ENCODE data around the gene FCSK. TPM values are rescaled to one million over a fixed set of nuclear protein-coding genes. Genes with fewer than 3 reads are reported as not detected.

The FCSK gene
- total RNA-seq, 2 experiments from 2014 or later: 8.7 to 9.6 TPM

DNA sequence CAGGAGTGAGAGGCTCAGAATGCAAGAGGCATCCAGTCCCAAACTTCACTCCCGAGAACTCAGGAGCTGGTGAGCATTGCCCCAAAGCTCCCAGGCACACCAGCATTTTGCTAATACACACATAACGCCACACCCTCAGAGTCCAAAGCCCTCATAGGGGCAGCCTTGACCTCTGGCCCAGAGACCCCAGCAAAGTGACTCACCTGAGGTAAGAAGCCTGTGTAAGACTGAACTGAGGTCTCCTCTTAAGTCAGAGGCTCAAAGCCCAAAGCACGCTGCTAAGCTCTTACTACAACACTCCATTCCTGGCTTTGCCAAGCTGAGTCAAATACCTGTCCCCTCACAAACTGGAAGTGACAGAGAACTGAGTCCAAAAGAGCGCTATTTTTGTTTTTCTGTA lies 31.9 kb upstream of the FCSK start:
- Mint-ChIP-seq H3K9me3 (no peaks in the 10 kb centered on the region), H3K27ac (peak overlapping the region; percentile 57), H3K36me3 (peaks cover 13% of the 10 kb centered on the region), H3K27me3 (no peaks in the 10 kb centered on the region), H3K4me3 (no peak overlapping the region), H3K4me1 (peaks cover 55% of the 10 kb centered on the region)
- no peak for DNase-seq

DNA sequence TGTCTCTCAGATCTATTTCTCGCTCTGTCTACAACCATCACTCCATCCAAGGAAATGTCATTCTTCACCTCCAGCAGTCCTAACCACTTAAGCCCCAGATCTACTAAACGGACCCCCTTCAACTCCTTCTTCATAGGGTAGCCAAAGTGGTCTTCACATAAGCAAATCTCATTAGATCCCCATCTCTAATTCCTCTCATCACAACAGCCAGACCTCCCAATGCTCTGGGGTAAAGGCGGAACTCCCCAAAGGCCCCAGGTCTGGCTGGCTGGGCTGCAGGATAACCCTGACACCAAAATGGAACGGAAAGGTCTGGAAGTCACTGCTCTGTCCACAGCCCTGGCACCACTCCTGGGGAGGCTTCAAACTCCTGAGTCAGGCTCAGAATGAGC lies 26.6 kb upstream of the FCSK start:
- Mint-ChIP-seq H3K36me3 (peaks cover 14% of the 10 kb centered on the region), H3K27ac (peak overlapping the region; percentile 88), H3K4me1 (peaks cover 53% of the 10 kb centered on the region), H3K27me3 (no peaks in the 10 kb centered on the region), H3K9me3 (no peaks in the 10 kb centered on the region), H3K4me3 (peak overlapping the region; percentile 14)
- DNase-seq: no peak

DNA sequence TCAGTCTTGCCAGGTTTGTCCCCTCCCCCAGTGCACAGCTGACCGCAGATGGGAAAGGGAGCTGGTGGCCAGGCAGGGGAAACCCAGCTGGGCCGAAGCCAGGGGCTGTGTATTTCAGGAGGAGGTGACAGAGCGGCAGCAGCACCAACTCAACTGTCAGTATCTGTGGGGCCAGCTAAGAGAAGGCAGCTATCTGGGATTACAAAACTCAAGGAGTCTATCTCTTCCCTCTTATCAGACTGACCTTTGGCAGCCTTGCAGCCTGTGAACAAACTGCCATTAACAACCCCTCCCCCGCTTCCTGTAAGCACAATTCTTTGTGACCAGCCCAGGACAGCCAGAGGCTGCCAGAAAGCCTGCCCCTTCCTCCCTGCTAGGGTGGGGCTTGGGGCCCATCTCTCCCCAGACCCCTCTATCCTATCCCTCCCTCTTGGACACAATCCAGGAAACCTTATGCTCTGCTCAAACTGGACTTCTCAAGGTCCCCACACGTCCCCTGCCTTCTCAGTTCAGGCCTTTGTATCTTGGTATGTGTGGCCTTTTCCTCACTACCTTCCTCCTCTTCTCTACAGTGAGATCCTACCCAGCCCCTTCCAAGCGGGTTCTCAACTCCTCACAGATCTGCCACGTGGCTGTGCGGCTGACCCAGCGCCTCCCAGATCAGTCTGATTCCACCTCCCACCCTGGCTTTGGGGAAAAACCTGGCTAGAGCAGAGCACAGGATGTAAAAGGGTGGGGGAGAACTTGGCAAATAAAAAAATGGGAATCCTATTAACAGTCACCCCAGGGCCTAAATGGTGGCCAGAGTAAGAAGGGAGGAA lies 26.0 kb upstream of the FCSK start:
- Mint-ChIP-seq H3K27me3 (no peaks in the 10 kb centered on the region), H3K27ac (peak overlapping the region; percentile 88), H3K36me3 (peaks cover 14% of the 10 kb centered on the region), H3K4me1 (peaks cover 55% of the 10 kb centered on the region), H3K9me3 (no peaks in the 10 kb centered on the region), H3K4me3 (peak overlapping the region; percentile 59)
- peak; percentile 76 for DNase-seq

DNA sequence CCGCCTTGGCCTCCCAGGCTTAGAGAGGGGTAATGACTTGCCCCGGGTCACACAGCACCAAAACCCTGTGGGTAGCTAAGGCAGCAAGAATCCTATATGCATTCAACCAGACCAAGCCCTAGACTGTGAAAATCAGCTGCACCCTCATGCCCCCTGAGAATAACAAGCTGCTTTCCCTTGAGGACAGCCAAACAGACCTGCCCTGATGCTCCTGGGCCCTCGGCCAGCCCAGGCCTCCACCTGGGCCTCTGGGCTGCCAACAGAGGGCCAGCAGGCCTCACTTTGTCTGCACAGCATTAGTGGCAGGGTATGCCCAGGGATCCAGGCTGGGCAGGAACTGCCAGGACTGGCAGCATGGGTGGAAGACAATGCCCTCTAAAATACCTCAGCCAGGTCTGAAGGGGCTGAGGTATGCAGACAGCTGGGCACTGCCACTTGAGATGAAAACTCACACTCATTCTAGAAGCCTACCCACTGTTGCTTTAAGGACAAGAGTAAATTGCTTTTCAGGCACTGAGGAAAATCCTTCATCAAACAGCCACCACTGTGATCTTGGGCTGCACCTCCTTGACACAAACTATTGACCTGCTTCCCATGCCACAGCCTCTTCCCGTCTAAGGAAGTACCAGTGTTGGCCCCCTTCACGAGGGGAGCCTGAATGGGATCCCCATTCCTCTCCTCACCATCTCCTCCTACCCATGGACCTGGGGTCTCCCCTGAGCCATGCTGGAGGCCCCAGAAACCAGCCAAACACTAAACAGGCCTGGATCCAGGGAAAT lies 24.3 kb upstream of the FCSK start:
- no peak for DNase-seq
- peak overlapping the region; percentile 46 for H3K4me3 Mint-ChIP-seq
- no peaks in the 10 kb centered on the region for H3K27me3 Mint-ChIP-seq
- H3K27ac Mint-ChIP-seq: peak overlapping the region; percentile 89
- peaks cover 70% of the 10 kb centered on the region for H3K4me1 Mint-ChIP-seq
- H3K36me3 Mint-ChIP-seq: peaks cover 16% of the 10 kb centered on the region
- H3K9me3 Mint-ChIP-seq: no peaks in the 10 kb centered on the region

DNA sequence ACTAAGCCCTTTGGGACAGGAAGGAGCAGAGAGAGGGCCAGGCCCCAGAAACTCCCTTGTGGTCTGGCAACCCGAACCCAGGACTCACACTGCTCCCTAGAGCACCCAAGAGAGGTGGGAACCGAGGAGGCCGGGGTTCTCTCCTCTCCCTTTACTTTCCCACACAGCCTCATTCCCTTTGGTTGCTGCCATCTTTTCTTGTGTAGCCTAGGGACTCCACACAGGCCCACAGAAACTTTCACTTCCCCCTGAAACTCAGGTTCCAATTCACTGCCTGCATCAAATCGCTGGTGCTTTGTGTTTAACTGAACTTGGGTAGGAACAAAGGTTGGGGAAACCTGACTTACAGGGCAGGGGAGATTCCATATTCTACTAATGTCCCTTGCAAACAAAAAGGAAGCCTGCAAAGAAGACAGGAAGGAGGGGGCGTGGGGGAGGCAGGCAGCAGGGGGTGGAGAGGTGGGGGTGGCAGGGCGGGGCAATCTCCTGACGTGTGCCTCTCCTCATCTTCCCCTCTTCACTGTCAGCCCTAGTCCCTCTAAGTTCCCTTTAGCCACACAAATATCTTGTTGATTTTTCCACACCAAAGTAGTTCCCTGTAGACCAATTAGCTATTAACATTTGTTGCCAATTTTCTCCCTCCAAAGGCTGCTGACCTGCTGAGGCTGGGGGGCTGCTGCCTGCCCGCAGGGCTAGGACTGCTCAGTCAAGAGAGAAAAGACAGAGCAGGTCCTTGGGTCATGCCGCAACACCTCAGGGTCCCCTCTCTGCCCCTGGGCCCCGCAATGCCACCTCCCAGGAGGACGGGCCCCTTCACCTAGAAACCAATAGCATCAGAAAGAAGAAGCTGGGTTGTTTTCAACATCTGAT lies 23.5 kb upstream of the FCSK start:
- Mint-ChIP-seq H3K36me3 (peaks cover 12% of the 10 kb centered on the region), H3K4me1 (peaks cover 73% of the 10 kb centered on the region), H3K27me3 (no peaks in the 10 kb centered on the region), H3K9me3 (no peaks in the 10 kb centered on the region), H3K4me3 (peak overlapping the region; percentile 47), H3K27ac (peak overlapping the region; percentile 89)
- DNase-seq: peak; percentile 65

DNA sequence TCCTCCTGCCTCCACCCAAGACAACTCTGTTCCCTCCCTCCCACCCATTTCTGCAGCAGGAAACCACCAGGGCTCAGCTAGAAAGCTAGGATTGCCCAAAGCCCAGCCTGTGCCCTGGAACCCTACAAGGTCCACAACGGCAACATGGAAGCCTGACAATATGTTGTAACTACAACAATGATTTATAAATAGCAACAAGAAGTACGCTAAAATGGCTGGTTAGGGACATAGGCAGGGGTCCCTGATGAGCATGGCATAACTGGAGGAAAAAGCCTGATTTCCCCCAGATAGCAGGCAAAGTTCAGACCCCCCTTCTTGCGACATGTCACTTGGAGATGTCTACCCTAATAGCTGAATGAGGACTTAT lies 22.1 kb upstream of the FCSK start:
- Mint-ChIP-seq H3K4me3 (no peak overlapping the region), H3K27ac (no peak overlapping the region), H3K9me3 (no peaks in the 10 kb centered on the region), H3K4me1 (peaks cover 83% of the 10 kb centered on the region), H3K36me3 (peaks cover 8% of the 10 kb centered on the region), H3K27me3 (no peaks in the 10 kb centered on the region)
- no peak for DNase-seq

DNA sequence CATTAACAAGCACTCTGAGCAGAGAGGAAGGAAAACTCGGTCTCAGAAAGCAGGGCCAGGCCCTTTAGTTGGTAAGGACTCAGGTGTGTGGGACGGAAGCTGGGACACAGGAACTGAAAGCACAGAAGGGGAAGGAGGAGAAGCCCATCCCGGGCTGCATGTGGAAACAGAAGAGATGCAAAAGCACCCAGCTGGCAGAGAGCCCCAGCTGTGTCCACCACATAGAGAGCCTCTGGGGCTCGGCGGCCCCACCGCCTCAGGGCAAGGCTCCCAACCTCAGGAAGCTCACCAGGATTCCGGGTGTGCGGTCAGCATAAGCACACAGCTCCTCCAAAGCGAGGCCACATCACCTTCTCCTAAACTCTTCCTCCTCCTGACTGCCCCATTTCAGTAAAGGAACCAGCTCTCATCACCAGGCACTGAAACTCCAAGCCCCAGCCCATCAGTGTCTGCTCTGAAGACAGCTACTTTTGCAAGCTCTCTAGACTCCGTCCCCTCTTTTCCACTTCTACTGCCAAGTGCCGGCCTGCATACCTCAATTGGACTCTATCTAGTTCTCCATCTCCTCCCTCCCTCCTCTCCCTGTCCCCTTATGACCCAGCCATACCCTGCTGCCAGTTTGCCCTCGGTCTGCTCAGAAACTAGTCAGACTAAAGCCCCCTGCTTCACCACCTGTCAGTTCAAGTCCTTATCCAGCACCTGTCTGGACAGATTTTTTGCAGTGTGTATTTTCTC lies 21.5 kb upstream of the FCSK start:
- no peaks in the 10 kb centered on the region for H3K27me3 Mint-ChIP-seq
- DNase-seq: no peak
- H3K4me1 Mint-ChIP-seq: peaks cover 83% of the 10 kb centered on the region
- H3K9me3 Mint-ChIP-seq: no peaks in the 10 kb centered on the region
- H3K36me3 Mint-ChIP-seq: peaks cover 4% of the 10 kb centered on the region
- H3K27ac Mint-ChIP-seq: peak overlapping the region; percentile 23
- no peak overlapping the region for H3K4me3 Mint-ChIP-seq

- no peak for DNase-seq
- H3K9me3 Mint-ChIP-seq: no peaks in the 10 kb centered on the region
- H3K4me3 Mint-ChIP-seq: no peak overlapping the region
- peaks cover 6% of the 10 kb centered on the region for H3K36me3 Mint-ChIP-seq
- no peaks in the 10 kb centered on the region for H3K27me3 Mint-ChIP-seq
- peaks cover 77% of the 10 kb centered on the region for H3K4me1 Mint-ChIP-seq
- no peak overlapping the region for H3K27ac Mint-ChIP-seq
Measured at GRCh38 chr16:70433458-70434103, 20.8 kb upstream of the FCSK start.

GRCh38 chr16:70434484-70435260 lies 19.7 kb upstream of the FCSK start:
- peaks cover 72% of the 10 kb centered on the region for H3K4me1 Mint-ChIP-seq
- peaks cover 6% of the 10 kb centered on the region for H3K36me3 Mint-ChIP-seq
- no peaks in the 10 kb centered on the region for H3K9me3 Mint-ChIP-seq
- H3K4me3 Mint-ChIP-seq: no peak overlapping the region
- no peak overlapping the region for H3K27ac Mint-ChIP-seq
- H3K27me3 Mint-ChIP-seq: no peaks in the 10 kb centered on the region
- no peak for DNase-seq

GRCh38 chr16:70437017-70437581 lies 17.3 kb upstream of the FCSK start:
- peaks cover 6% of the 10 kb centered on the region for H3K36me3 Mint-ChIP-seq
- H3K9me3 Mint-ChIP-seq: no peaks in the 10 kb centered on the region
- H3K27ac Mint-ChIP-seq: peak overlapping the region; percentile 2
- H3K4me1 Mint-ChIP-seq: peaks cover 52% of the 10 kb centered on the region
- no peaks in the 10 kb centered on the region for H3K27me3 Mint-ChIP-seq
- peak overlapping the region; percentile 96 for H3K4me3 Mint-ChIP-seq
- DNase-seq: no peak

DNA sequence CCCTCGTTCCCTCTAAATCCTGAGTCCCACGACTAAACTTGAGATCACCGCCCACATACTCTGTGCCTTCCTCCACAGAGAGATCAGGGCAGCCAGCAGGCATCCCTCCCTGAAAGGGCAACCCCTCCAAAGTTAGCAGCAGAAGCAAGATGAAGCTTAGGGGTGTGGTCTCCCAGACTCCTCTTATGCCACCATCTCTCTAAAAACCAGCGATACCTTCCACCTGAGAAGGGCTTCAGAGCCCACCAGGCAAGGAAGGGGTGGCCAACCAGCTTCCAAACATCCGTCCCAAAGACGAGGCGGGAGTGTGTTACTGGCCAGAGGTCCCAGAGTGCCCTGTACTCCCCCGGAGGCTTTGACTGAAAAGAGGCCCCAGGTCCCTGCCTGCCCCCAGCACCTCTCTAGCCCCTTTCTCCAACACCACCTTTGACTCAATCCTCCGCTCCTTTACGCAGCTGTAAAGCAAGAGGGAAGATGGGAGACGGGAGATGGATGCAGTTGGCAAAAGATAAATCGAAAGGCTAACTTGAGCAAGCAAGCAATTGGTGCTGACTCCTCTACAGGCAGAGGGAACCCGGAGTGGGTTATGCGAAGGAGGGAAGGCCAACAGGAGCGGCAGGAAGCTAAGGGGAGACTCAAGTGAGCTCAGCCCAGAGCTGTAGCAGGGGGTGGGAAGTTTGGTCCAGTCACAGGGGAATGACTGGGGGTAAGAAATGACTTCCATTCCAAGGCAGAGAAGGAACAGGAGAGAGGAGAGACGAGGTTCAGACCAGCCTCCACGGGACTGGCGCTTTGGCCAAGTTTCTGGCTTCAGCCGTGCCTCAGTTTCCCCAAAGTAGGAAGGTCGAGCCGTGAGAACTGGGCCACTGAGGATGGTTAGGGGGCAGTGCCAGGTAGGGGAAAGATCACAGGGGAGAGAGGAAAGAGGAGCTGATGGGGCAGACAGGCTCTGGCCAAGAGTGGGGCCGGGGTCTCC lies 16.5 kb upstream of the FCSK start:
- no peak for DNase-seq
- Mint-ChIP-seq H3K36me3 (peaks cover 6% of the 10 kb centered on the region), H3K4me1 (peaks cover 44% of the 10 kb centered on the region), H3K4me3 (peak overlapping the region; percentile 96), H3K27me3 (no peaks in the 10 kb centered on the region), H3K27ac (peak overlapping the region; percentile 81), H3K9me3 (no peaks in the 10 kb centered on the region)

DNA sequence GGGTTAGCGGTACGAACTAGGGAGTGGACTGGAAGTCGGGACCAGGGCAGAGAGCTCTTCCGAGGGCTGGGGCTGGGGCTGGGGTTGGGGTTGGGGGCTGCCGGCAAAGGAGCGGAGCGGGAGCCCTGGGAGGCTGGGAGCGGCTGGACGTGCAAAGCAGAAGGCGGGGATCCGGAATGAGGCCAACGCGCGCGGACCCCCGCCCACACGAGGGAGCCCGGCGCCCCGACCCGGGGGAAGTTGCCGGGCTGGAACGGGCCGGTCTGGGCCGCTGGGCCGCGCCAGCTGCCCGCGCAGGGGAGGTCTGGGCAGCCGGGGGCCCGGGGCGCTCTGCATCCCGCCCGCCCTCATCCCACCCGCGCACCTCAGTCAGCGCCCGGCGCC lies 15.8 kb upstream of the FCSK start:
- Mint-ChIP-seq H3K4me3 (peak overlapping the region; percentile 96), H3K9me3 (no peaks in the 10 kb centered on the region), H3K27ac (peak overlapping the region; percentile 81), H3K27me3 (no peaks in the 10 kb centered on the region), H3K36me3 (peaks cover 6% of the 10 kb centered on the region), H3K4me1 (peaks cover 37% of the 10 kb centered on the region)
- no peak for DNase-seq

All from activated naive CD8-positive, alpha-beta T cell treated with anti-CD3 and anti-CD28 coated beads for 36 hours (primary cell).